RWPE2 (cell line): ENCODE data around the gene SLC25A41.
A peak's percentile ranks its signal among the peaks of the same experiment; 100 is the strongest.

Experiments used
- ATAC-seq: fragments of 200-7000 bp; cut with Tn5 transposase; 3 replicates; pipeline ENCODE4 v1.9.1; 2021; ENCODE audit warnings: low read depth
- DNase-seq: peaks from one replicate; pipeline ENCODE4 v3.0.0-alpha.2; 2020; ENCODE audit warnings: low spot score
- H3K27ac ChIP-seq: fragments of 450-650 bp; 2 replicates; pipeline ENCODE4 v1.5.1; 2017; ENCODE audit warnings: mild to moderate bottlenecking; ENCODE audit not compliant: poor library complexity, severe bottlenecking
- H3K27me3 ChIP-seq: fragments of 250-450 bp; sonication (Bioruptor Pico); 2 replicates; pipeline ENCODE4 v1.5.1; 2021; ENCODE audit warnings: mild to moderate bottlenecking, moderate library complexity; ENCODE audit not compliant: insufficient read depth, poor library complexity, severe bottlenecking
- H3K36me3 ChIP-seq: fragments of 250-450 bp; sonication (Bioruptor Pico); 2 replicates; pipeline ENCODE4 v1.5.1; 2020; ENCODE audit warnings: low read depth, mild to moderate bottlenecking, moderate library complexity
- H3K4me1 ChIP-seq: fragments of 250-450 bp; sonication (Bioruptor Pico); 2 replicates; pipeline ENCODE4 v1.5.1; 2021; ENCODE audit warnings: mild to moderate bottlenecking, moderate library complexity; ENCODE audit not compliant: insufficient read depth, poor library complexity, severe bottlenecking
- H3K4me3 ChIP-seq: fragments of 250-450 bp; sonication (Bioruptor Pico); 2 replicates; pipeline ENCODE4 v1.5.1; 2021; ENCODE audit warnings: mild to moderate bottlenecking, moderate library complexity; ENCODE audit not compliant: severe bottlenecking
- H3K9me3 ChIP-seq: fragments of 250-450 bp; sonication (Bioruptor Pico); 2 replicates; pipeline ENCODE4 v1.5.1; 2021; ENCODE audit warnings: mild to moderate bottlenecking, moderate library complexity; ENCODE audit not compliant: severe bottlenecking
- CTCF ChIP-seq: fragments of 450-650 bp; IDR thresholded peaks from one replicate; pipeline ENCODE4 v1.5.1; 2017; ENCODE audit warnings: mild to moderate bottlenecking, moderate library complexity; ENCODE audit not compliant: poor library complexity, severe bottlenecking

The SLC25A41 gene

GRCh38 chr19:6479836-6480398, 46.4 kb upstream of the SLC25A41 start:
- Histone ChIP-seq H3K4me1 (no peaks in the 10 kb centered on the region), H3K36me3 (no peaks in the 10 kb centered on the region), H3K27me3 (no peaks in the 10 kb centered on the region), H3K9me3 (no peaks in the 10 kb centered on the region), H3K27ac (no peak overlapping the region), H3K4me3 (no peak overlapping the region)
- no peak for ATAC-seq
- no peak for TF ChIP-seq CTCF
- no peak for DNase-seq

- Histone ChIP-seq H3K36me3 (no peaks in the 10 kb centered on the region), H3K27me3 (no peaks in the 10 kb centered on the region), H3K4me1 (no peaks in the 10 kb centered on the region), H3K4me3 (no peak overlapping the region), H3K27ac (no peak overlapping the region), H3K9me3 (no peaks in the 10 kb centered on the region)
- DNase-seq = no peak
- ATAC-seq = no peak
- no peak for TF ChIP-seq CTCF
Measured at GRCh38 chr19:6478815-6479214, 45.3 kb upstream of the SLC25A41 start.

GRCh38 chr19:6476896-6477431, 43.4 kb upstream of the SLC25A41 start:
- Histone ChIP-seq H3K4me3 (peak overlapping the region; percentile 25), H3K27ac (no peak overlapping the region), H3K9me3 (no peaks in the 10 kb centered on the region), H3K27me3 (no peaks in the 10 kb centered on the region), H3K36me3 (no peaks in the 10 kb centered on the region), H3K4me1 (no peaks in the 10 kb centered on the region)
- ATAC-seq = no peak
- no peak for TF ChIP-seq CTCF
- DNase-seq = no peak

GRCh38 chr19:6476155-6476895, 42.8 kb upstream of the SLC25A41 start:
- Histone ChIP-seq H3K4me3 (peak overlapping the region; percentile 25), H3K36me3 (no peaks in the 10 kb centered on the region), H3K27me3 (no peaks in the 10 kb centered on the region), H3K9me3 (no peaks in the 10 kb centered on the region), H3K4me1 (no peaks in the 10 kb centered on the region), H3K27ac (no peak overlapping the region)
- peak; percentile 92 for DNase-seq
- ATAC-seq = peak; percentile 79
- TF ChIP-seq CTCF = no peak
